ENCODE data around the gene STIMATE.

- TF ChIP-seq, protein P1, sequence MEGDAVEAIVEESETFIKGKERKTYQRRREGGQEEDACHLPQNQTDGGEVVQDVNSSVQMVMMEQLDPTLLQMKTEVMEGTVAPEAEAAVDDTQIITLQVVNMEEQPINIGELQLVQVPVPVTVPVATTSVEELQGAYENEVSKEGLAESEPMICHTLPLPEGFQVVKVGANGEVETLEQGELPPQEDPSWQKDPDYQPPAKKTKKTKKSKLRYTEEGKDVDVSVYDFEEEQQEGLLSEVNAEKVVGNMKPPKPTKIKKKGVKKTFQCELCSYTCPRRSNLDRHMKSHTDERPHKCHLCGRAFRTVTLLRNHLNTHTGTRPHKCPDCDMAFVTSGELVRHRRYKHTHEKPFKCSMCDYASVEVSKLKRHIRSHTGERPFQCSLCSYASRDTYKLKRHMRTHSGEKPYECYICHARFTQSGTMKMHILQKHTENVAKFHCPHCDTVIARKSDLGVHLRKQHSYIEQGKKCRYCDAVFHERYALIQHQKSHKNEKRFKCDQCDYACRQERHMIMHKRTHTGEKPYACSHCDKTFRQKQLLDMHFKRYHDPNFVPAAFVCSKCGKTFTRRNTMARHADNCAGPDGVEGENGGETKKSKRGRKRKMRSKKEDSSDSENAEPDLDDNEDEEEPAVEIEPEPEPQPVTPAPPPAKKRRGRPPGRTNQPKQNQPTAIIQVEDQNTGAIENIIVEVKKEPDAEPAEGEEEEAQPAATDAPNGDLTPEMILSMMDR (IDR thresholded peaks at IDR 0.05), result no peak
- no peak for TF ChIP-seq ZFX (IDR thresholded peaks at IDR 0.05; ENCODE audit: borderline replicate concordance)
These were observed 6.7 kb upstream of the STIMATE start for GRCh38 chr3:52904000-52904399.

All from 22Rv1 (cell line).